HG03196 (cell line): ENCODE data around the gene MYO1G.
"Not testable (repeated sequence)": the region's sequence is repeated elsewhere in the genome, so short reads cannot be mapped to it uniquely, and the experiment has no call there.

Experiments used
- ATAC-seq: cut with Tn5 transposase; IDR thresholded peaks from one replicate; pipeline ENCODE4 v1.9.1; 2021; ENCODE audit not compliant: unreplicated experiment

Gene MYO1G

GRCh38 chr7:44944821-44945220, 34.0 kb downstream of the MYO1G start:
- no peak for ATAC-seq

- ATAC-seq, result no peak
These were observed 35.2 kb downstream of the MYO1G start for GRCh38 chr7:44943631-44944030.

GRCh38 chr7:44937426-44937825, 41.4 kb downstream of the MYO1G start:
- ATAC-seq, result no peak

GRCh38 chr7:44936322-44936721, 42.5 kb downstream of the MYO1G start:
- no peak for ATAC-seq

GRCh38 chr7:44935583-44935982, 43.2 kb downstream of the MYO1G start:
- ATAC-seq, result no peak

- no peak for ATAC-seq
These were observed 43.8 kb downstream of the MYO1G start for GRCh38 chr7:44935016-44935415.

GRCh38 chr7:44934510-44934909, 44.3 kb downstream of the MYO1G start:
- ATAC-seq, result not testable (repeated sequence)

- ATAC-seq, result no peak
These were observed 47.9 kb downstream of the MYO1G start for GRCh38 chr7:44930921-44931320.

GRCh38 chr7:44922351-44922694, 56.5 kb downstream of the MYO1G start:
- no peak for ATAC-seq

GRCh38 chr7:44921607-44922350, 57.0 kb downstream of the MYO1G start:
- peak; percentile 58 for ATAC-seq

- no peak for ATAC-seq
These were observed 58.7 kb downstream of the MYO1G start for GRCh38 chr7:44920119-44920518.

GRCh38 chr7:44918029-44918428, 60.8 kb downstream of the MYO1G start:
- no peak for ATAC-seq

- ATAC-seq, result no peak
These were observed 61.4 kb downstream of the MYO1G start for GRCh38 chr7:44917465-44917864.

- no peak for ATAC-seq
These were observed 63.7 kb downstream of the MYO1G start for GRCh38 chr7:44914992-44915607.

- ATAC-seq, result no peak
These were observed 66.0 kb downstream of the MYO1G start for GRCh38 chr7:44912775-44913347.
